NCI-H774 (cell line): ENCODE measurements around the gene HAUS1.
"Not testable (repeated sequence)": the region's sequence is repeated elsewhere in the genome, so short reads cannot be mapped to it uniquely, and the experiment has no call there.

Experiments used
- DNase-seq: peaks from one replicate; lab custom pipeline; 2025; lab: John Stamatoyannopoulos, UW

HAUS1 gene

GRCh38 chr18:46158499-46158898 is 54.3 kb downstream of the HAUS1 start:
- DNase-seq, result no peak

DNA sequence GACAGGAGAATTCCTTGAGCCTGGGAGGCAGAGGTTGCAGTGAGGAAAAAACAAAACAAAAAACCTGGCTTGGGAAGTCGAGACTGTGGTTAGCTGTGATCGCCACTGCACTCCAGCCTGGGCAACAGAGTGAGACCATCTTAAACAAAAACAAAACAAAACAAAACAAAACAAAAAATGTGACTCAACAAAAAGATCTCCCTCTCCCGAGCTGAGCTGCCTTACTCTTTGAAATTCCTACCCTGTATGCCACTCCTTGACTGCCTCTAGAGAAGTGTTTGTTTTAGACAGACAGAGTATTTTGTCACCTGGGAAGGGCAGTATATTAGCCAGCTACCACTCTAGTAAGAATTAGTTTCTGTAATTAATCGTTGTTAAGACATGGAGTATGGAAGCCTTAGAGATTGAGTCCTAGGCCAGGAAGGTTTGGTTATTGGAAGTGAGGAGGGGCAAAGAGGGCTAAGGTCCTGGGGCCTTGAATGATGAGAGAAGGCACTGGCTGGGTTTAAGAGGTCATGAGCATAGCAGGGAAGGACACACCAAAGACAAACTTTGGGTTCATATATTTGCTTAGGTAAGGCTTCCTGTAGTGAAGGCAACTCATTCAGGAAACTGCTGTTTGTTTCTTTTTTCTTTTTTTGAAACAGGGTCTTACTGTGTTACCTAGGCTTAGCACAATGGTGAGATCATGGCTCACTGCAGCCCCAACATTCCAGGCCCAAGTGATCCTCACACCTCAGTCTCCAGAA is 56.0 kb downstream of the HAUS1 start:
- DNase-seq, result no peak

DNA sequence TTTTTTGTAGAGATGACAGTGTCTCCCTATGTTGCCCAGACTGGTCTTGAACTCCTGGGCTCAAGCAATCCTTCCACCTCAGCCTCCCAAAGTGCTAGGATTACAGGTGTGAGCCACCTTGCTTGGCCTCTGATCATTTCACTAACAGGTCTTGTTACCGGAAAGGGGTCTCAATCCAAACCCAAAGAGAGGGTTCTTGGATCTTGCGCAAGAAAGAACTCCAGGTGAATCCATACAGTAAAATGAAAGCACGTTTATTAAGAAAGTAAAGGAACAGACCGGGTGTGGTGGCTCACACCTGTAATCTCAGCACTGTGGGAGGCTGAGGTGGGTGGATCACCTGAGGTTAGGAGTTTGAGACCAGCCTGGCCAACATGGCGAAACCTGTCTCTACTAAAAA is 56.7 kb downstream of the HAUS1 start:
- not testable (repeated sequence) for DNase-seq

- DNase-seq, result no peak
These were observed 57.7 kb downstream of the HAUS1 start for GRCh38 chr18:46161703-46162396.

DNA sequence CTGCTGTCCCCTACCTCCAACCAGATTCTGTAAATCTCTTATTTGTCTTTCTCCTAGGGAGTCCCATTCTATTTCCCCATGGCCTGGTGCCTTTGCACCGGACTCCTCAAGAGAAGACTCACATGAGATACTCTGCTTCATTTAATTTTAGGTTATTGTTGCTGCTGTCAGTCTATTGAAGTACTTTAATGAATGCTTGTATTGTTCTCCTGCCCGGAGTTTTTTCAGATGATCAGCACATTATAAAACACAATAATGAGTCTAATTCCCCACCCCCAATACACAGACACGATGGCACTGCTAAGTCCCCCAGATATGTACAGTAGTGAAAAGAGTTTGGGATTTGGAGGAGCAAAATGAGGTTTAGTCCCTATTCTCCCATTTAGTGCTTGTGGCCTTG is 58.9 kb downstream of the HAUS1 start:
- no peak for DNase-seq

DNA sequence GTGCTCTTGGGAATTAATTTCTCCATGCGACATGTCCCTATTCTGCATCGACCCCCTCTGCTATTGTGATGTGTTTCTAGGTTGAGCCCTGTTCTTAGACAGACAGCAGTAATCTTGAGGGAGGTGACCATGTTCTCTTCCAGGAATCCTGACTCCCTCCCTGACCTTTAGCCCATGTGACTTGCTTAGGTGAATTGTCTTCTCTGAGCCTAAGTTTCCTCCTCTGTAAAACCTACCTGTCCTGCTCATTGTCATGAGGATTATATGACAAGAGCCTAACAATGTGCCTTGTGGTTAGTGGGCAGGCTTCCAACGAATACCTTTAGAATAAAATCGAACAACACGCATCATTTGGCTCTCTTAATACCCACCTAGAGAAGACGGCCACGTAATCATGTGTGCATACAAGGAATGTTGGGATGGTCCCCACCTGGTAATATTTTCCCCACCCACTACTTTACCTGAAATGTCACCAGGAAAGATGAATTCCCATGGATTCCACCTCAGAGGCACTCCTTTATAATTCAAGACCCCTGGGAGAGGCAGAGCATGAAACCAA is 59.8 kb downstream of the HAUS1 start:
- no peak for DNase-seq

- DNase-seq, result not testable (repeated sequence)
These were observed 60.3 kb downstream of the HAUS1 start for GRCh38 chr18:46164502-46164901.

- no peak for DNase-seq
These were observed 60.7 kb downstream of the HAUS1 start for GRCh38 chr18:46164920-46165319.

DNA sequence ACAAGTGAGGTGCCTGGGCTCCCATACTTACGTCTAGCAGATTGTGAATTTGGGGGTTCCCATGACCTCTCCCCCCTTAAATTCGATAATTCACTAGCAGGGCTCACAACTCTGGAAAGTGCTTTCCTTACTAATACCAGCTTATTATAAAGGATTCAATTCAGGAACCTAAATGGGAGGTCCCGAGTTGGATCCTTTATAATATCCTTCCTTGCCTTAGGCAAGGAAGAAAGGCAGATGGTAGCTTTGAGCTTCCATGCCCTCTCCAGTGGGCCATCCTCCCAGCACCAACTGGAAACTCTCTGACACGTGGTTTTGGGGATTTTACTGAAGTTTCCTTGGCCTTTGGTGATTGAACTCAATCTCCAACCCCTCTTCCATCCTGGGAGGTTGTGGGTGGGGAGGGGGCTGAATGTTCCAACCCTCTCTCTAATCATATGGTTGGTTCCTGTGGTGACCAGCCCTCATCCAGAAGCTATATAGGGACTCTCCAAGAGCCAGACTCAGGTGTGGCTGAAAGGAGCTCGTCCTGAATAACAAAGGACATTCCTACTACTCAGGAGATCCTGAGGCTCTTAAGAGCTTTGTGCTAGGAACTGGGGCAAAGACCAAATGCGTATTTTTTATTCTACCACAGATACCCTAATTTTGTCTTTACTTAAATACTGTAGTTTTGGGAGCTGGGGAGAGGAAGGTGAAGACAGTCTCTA is 62.2 kb downstream of the HAUS1 start:
- DNase-seq, result no peak

DNA sequence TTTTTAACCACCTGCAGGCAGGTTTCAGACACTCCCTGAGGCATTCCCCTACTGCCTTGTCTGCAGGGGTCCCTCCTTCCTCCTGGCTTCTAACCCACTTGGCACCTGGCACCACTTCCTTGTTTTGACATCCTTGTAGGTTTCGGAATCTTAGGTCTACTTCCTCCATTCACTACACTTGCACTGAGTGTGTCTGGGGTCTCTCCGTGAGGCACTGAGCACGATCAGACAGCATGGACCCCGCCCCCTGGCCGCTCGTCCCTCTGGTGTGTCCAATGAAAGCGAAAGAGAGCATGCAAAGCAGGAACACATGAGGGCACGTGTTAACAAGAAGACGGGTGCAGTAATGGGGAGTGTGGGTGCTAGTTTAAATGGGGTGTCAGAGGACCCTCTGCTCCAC is 63.8 kb downstream of the HAUS1 start:
- no peak for DNase-seq

DNA sequence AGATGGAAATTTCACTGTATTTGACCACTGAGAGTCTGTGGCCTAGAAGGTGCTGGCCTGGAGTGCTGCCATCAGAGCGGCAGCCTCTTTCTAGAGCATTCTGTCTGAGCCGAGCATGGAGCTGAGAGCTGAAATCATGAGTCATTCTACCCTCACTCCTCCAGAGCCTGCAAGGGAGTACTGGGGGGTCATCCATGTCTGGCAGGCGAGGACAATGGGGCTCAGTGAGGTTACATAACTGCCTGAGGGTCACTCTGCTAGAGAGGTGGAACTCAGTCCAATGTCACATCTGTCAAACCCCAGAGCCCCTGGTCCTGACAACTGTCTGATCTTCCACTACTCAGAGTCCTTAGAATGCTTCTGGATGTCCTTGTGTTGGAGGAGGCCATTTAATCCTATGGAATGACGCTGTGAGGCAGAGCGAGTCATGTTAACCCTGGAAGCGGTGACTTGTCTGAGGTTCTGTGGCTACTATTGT is 65.3 kb downstream of the HAUS1 start:
- DNase-seq, result no peak

DNA sequence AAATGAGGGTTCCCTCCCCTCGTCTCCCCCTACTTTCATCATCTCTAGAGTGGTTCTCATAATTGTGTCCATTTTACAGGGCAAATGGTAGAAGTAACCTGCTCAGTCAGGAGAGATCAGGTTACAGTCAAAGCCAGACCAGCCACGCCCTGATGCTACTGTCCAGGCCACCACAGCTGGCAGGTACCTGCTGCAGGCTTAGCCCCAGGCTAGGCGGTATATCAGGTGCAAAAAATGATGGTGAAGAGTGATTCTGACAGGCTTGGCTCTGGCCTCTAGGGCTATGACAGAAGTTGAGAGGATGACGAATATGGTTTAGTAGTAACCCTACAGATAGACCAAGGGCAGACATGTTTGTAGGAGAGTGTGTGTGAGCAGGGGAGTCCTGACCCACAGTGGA is 67.1 kb downstream of the HAUS1 start:
- no peak for DNase-seq

DNA sequence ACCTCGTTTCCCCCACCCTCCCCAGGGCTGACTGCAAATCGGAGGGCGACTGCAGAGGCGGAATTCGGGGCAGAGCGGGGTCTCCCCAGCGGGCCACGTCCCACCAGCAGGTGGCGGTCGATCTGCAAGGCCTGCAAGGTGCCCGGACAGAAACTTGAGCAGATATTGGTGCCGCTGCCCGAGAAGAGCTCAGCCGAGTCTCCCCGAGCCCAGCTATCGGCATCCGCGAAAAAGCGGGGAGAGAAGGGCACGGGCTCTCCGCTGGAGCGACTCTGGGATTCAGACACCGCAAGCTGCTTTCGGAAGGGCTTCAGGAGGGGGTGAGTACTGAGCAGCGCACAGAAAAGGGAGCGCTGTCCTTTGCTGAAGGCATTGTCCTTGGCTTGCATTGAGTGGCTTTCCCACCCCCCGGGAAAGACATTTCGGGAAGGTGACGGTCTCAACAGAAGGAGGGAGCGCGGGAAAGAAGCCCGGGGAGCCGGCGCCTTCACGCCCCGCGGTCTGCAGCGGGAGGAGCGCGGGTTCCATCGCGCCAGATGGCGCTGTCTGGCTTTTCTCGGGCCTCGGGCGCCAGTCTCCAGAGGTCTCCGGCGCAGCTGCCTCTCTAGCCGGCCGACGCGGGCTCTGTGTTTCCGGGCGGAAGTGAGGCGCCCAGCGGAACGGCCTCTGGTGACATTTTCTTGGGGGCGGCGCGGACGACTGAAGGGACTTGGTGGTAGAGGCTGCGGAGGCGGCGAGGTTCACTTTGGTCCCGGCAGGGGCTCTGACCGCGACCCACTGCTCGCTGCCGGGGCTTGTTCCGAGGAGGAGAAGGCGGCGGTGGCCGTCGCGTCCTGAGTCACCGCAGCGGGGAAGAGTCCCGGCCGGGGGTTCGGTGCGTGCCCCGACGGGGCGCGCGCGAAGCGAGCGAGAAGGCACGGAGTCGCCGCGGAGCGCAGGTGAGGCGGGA is 69.5 kb downstream of the HAUS1 start:
- DNase-seq, result peak; percentile 92

- no peak for DNase-seq
These were observed 70.3 kb downstream of the HAUS1 start for GRCh38 chr18:46174342-46175041.

GRCh38 chr18:46176001-46176400 is 71.8 kb downstream of the HAUS1 start:
- DNase-seq, result no peak
